ENCODE measurements around the gene B4GALT1.
"Not testable (repeated sequence)": the region's sequence is repeated elsewhere in the genome, so short reads cannot be mapped to it uniquely, and the experiment has no call there.

The B4GALT1 gene

DNA sequence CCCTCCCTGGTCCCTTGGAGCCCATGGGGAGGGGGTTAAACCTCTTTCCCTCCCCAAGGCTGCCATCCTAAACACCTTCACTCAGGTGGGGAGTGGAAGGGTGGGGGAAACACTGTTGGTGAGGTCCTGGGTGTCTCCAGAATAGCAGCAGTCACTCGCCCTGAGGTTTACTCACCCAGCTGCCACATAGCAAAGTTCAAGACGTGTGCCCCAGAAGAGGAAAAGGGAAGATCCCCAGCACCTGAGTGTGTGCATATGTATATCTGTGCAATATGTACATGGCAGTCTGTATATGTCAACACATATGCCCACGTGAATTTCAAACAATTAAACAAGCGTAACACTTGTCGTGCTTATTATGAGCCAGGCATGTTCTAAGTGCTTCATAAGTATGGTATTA, 59.4 kb downstream of the B4GALT1 start:
- no peak for TF ChIP-seq GATA1 (IDR thresholded peaks at IDR 0.05; ENCODE audit: low read depth, low read length)
- no peak for DNase-seq

GRCh38 chr9:33106827-33107621, 60.1 kb downstream of the B4GALT1 start:
- DNase-seq, result peak in 1 of 2 experiments; percentile 27

GRCh38 chr9:33106372-33106771, 60.8 kb downstream of the B4GALT1 start:
- TF ChIP-seq GATA1 (IDR thresholded peaks at IDR 0.05; ENCODE audit: low read depth, low read length) (no peak), POLR2A (IDR thresholded peaks at IDR 0.05; ENCODE audit: low read length) (no peak)
- no peak for DNase-seq

More at GRCh38 chr9:33106827-33107621, 60.1 kb downstream of the B4GALT1 start:
- TF ChIP-seq POLR2A (IDR thresholded peaks at IDR 0.05; ENCODE audit: low read length), result no peak
- TF ChIP-seq GATA1 (IDR thresholded peaks at IDR 0.05; ENCODE audit: low read depth, low read length), result no peak

DNA sequence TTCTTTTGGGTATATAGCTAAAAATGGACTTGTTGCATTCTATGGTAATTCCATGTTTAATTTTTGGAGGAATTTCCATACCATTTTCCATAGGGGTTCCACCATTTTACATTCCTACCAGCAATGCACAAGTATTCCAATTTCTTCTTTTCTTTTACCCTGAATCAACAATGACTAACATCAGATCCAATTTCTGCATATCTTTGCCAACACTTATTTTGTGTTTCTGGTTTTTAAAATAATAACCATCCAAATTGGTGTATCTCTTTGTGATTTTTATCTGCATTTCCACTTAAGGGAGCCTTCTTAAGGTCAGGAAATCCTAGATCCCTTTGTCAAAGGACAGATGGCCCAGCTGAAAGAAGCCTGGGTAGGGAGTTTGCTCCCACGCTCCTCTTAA, 61.2 kb downstream of the B4GALT1 start:
- no peak for DNase-seq
- TF ChIP-seq GATA1 (IDR thresholded peaks at IDR 0.05; ENCODE audit: low read depth, low read length), result no peak
- no peak for TF ChIP-seq POLR2A (IDR thresholded peaks at IDR 0.05; ENCODE audit: low read length)

- DNase-seq, result no peak
- no peak for TF ChIP-seq POLR2A (IDR thresholded peaks at IDR 0.05; ENCODE audit: low read length)
- TF ChIP-seq GATA1 (IDR thresholded peaks at IDR 0.05; ENCODE audit: low read depth, low read length), result no peak
These were observed 61.6 kb downstream of the B4GALT1 start for GRCh38 chr9:33105504-33105903.

DNA sequence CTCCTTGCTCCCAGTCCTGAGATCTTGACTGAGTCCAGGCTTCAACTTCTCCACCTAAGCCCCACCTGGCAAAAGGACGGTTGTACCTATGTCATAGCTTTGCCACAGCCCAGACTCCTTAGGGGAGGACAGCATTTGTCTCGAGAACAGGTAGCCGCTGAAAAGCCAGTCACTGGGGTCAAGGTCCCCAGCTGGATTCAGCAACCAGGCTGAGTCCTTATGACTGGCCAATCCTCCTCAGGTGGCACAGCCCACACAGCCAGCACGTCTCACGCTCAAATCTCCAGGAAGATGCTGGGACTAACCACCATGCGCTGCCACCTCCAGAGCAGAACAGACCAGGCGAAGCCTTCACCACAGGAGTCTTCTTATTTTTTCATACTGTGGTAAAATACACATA, 62.7 kb downstream of the B4GALT1 start:
- TF ChIP-seq GATA1 (IDR thresholded peaks at IDR 0.05; ENCODE audit: low read depth, low read length) (no peak), POLR2A (IDR thresholded peaks at IDR 0.05; ENCODE audit: low read length) (no peak)
- DNase-seq, result no peak

- TF ChIP-seq POLR2A (IDR thresholded peaks at IDR 0.05; ENCODE audit: low read length) (no peak), GATA1 (IDR thresholded peaks at IDR 0.05; ENCODE audit: low read depth, low read length) (no peak)
- no peak for DNase-seq
These were observed 63.4 kb downstream of the B4GALT1 start for GRCh38 chr9:33103501-33104281.

DNA sequence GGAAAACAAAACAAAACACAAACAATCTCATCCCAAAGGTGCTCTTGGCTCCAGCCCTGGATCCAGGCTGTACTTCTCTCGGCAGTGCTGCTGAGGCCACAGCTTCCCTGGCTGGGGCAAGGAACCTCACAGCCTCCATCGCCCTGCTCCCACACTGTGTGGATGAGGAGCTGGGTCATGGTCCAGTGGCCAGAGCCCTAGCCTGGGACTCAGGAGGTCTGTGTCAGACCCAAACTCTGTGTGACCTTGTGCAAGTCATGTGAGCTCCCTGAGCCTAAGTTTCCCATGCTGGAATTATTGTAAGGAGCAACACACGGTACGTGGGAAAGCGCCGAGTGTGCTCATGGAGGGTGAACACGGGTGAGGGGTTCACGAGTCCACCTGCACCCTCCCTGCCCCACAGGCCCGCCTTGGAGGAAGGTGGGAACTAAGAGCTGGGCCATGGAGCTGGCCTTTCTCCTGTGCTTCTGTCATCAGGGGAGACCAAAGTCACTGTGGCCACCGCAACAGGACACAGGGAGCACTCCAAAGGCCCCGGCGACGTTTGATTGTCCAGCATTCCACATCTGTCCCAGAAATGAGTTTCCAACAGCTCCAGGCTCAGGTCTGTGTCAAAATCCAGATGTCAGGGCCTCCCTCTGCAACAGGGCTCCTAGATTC, 64.5 kb downstream of the B4GALT1 start:
- no peak for TF ChIP-seq POLR2A (IDR thresholded peaks at IDR 0.05; ENCODE audit: low read length)
- TF ChIP-seq GATA1 (IDR thresholded peaks at IDR 0.05; ENCODE audit: low read depth, low read length), result no peak
- DNase-seq, result no peak

GRCh38 chr9:33101104-33101951, 65.8 kb downstream of the B4GALT1 start:
- TF ChIP-seq POLR2A (IDR thresholded peaks at IDR 0.05; ENCODE audit: low read length) (no peak), GATA1 (IDR thresholded peaks at IDR 0.05; ENCODE audit: low read depth, low read length) (no peak)
- DNase-seq, result no peak

GRCh38 chr9:33099754-33100153, 67.4 kb downstream of the B4GALT1 start:
- no peak for DNase-seq
- TF ChIP-seq GATA1 (IDR thresholded peaks at IDR 0.05; ENCODE audit: low read depth, low read length) (no peak), POLR2A (IDR thresholded peaks at IDR 0.05; ENCODE audit: low read length) (no peak)

DNA sequence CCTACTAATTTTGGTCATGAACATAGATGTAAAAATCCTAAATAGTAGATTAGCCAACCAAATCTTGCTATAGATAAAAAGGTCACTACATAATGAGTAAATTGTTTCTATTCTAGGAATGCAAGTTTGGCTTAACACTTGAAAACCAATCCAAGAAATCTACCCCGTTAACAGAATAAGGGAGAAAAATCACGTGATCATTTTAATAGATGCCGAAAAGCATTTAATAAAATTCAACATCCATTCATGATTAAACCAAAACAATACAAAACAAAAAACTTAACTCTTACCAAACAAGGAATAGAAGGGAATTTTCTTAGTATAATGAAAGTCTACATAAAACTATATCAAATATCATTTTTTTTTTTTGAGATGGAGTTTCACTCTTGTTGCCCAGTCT, 69.9 kb downstream of the B4GALT1 start:
- TF ChIP-seq POLR2A (IDR thresholded peaks at IDR 0.05; ENCODE audit: low read length) (no peak), GATA1 (IDR thresholded peaks at IDR 0.05; ENCODE audit: low read depth, low read length) (no peak)
- no peak for DNase-seq

GRCh38 chr9:33092634-33093033, 74.5 kb downstream of the B4GALT1 start:
- TF ChIP-seq GATA1 (IDR thresholded peaks at IDR 0.05; ENCODE audit: low read depth, low read length) (no peak), POLR2A (IDR thresholded peaks at IDR 0.05; ENCODE audit: low read length) (no peak)

GRCh38 chr9:33085672-33086071, 81.5 kb downstream of the B4GALT1 start:
- DNase-seq, result not testable (repeated sequence)

More at GRCh38 chr9:33092634-33093033, 74.5 kb downstream of the B4GALT1 start:
- no peak for DNase-seq
